Measurements from ENCODE around the gene GNMT.

The GNMT gene

DNA sequence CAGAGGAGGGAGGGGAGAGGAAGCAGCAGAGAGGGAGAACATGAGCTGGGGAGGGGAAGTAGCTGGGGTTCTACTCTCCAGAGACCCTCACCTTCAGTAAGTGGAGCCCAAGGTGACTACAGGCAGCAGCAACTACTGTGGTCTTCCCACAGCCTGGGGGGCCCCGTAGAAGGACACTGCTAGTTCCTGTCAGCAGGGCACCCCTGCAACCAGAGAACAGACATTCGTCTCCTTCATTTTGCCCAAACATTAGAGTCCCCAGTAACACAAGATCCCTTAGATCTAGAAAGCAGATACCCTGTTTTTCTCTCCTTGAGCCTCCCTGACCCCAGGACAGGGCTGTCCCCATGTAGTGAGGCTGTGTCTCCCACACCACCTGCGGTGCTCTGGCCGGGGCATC lies 8.2 kb downstream of the GNMT start:
- ChIA-PET POLR2A (interaction anchor here (0.6 to 4.6 kb wide), 2 partner anchors 10 to 15 kb away, joined by 3 to 21 read pairs; partner anchors contain the start of genes PEX6 and PPP2R5D), CTCF (no interaction called here)
- TF ChIP-seq BHLHE40 (IDR thresholded peaks at IDR 0.05; ENCODE audit: borderline replicate concordance) (no peak), HDGF (IDR thresholded peaks at IDR 0.05; ENCODE audit: borderline replicate concordance) (no peak), NFRKB (IDR thresholded peaks at IDR 0.05) (no peak), L3MBTL2 (conservative IDR thresholded peaks at IDR 0.05) (no peak), TARDBP (IDR thresholded peaks at IDR 0.05) (no peak), LEF1 (IDR thresholded peaks at IDR 0.05; ENCODE audit: borderline replicate concordance) (no peak), CTBP1 (IDR thresholded peaks at IDR 0.05; ENCODE audit: borderline replicate concordance) (no peak), ZNF384 (IDR thresholded peaks at IDR 0.05) (no peak), SUZ12 (IDR thresholded peaks at IDR 0.05) (no peak), ELF4 (IDR thresholded peaks at IDR 0.05) (no peak), FOXA1 (IDR thresholded peaks at IDR 0.05) (no peak), FOXM1 (IDR thresholded peaks at IDR 0.05; ENCODE audit: borderline replicate concordance) (no peak), ARNT (IDR thresholded peaks at IDR 0.05) (no peak), SP1 (IDR thresholded peaks at IDR 0.05) (no peak), FOXK2 (IDR thresholded peaks at IDR 0.05) (no peak)
- TF ChIP-seq, protein P1, sequence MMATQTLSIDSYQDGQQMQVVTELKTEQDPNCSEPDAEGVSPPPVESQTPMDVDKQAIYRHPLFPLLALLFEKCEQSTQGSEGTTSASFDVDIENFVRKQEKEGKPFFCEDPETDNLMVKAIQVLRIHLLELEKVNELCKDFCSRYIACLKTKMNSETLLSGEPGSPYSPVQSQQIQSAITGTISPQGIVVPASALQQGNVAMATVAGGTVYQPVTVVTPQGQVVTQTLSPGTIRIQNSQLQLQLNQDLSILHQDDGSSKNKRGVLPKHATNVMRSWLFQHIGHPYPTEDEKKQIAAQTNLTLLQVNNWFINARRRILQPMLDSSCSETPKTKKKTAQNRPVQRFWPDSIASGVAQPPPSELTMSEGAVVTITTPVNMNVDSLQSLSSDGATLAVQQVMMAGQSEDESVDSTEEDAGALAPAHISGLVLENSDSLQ (IDR thresholded peaks at IDR 0.05): no peak
- no peak for DNase-seq (ENCODE audit: extremely low spot score)

DNA sequence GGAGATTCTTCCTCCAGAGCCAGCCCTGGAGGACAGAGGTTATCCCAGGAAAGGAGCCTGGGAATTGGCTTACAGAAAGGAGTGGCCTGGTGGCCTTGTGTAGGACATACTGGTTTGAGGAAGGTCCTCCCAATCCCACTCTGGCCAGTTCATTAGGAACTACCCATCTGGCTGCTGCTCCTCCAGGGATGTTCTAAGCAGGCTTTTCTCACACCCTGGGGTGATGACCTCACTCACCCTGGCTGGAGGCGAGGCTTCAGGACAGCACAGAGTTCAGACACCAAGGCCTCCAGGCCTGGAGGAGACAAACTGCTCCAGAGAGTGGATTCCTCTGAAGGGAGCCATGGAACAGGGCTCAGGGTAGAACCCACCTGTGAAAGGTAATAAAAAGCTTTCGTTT lies 8.9 kb downstream of the GNMT start:
- ChIA-PET CTCF (no interaction called here), POLR2A (interaction anchor here (0.6 to 4.6 kb wide), 3 partner anchors 10 to 41 kb away, joined by 3 to 21 read pairs (median 4); partner anchors contain the start of genes PEX6 and PPP2R5D)
- DNase-seq (ENCODE audit: extremely low spot score): no peak
- no peak for TF ChIP-seq FOXK2 (IDR thresholded peaks at IDR 0.05)
- TF ChIP-seq HDGF (IDR thresholded peaks at IDR 0.05; ENCODE audit: borderline replicate concordance): no peak
- TF ChIP-seq, protein P1 (IDR thresholded peaks at IDR 0.05): no peak
- no peak for TF ChIP-seq ELF4 (IDR thresholded peaks at IDR 0.05)
- TF ChIP-seq FOXM1 (IDR thresholded peaks at IDR 0.05; ENCODE audit: borderline replicate concordance): no peak
- TF ChIP-seq SP1 (IDR thresholded peaks at IDR 0.05): no peak
- no peak for TF ChIP-seq CTBP1 (IDR thresholded peaks at IDR 0.05; ENCODE audit: borderline replicate concordance)
- TF ChIP-seq ARNT (IDR thresholded peaks at IDR 0.05): no peak

DNA sequence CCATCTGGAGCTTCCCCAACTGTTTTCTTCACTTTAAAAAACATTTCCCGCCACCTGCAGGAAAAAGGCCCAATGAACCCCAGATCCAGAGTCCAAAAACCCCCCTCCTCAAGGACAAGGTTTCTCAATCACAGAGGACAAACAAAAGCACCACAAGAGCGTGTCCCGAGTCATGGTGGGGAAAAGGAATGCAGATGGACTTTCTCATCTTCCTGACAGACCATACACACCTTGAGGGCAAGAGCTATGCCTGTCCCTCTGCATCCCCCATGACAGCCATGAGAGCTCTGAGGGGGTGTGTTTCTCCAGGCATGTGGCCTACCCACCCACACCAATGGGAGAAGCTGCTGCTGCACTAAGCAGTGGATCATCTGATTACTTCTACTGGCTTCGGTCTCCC lies 9.4 kb downstream of the GNMT start:
- TF ChIP-seq L3MBTL2 (conservative IDR thresholded peaks at IDR 0.05) (no peak), BHLHE40 (IDR thresholded peaks at IDR 0.05; ENCODE audit: borderline replicate concordance) (no peak), ZNF384 (IDR thresholded peaks at IDR 0.05) (no peak), ARNT (IDR thresholded peaks at IDR 0.05) (no peak)
- ChIA-PET CTCF (no interaction called here), POLR2A (interaction anchor here (0.6 to 4.6 kb wide), 3 partner anchors 9 to 40 kb away, joined by 3 to 21 read pairs (median 4); partner anchors contain the start of genes PEX6 and PPP2R5D)
- no peak for DNase-seq (ENCODE audit: extremely low spot score)

DNA sequence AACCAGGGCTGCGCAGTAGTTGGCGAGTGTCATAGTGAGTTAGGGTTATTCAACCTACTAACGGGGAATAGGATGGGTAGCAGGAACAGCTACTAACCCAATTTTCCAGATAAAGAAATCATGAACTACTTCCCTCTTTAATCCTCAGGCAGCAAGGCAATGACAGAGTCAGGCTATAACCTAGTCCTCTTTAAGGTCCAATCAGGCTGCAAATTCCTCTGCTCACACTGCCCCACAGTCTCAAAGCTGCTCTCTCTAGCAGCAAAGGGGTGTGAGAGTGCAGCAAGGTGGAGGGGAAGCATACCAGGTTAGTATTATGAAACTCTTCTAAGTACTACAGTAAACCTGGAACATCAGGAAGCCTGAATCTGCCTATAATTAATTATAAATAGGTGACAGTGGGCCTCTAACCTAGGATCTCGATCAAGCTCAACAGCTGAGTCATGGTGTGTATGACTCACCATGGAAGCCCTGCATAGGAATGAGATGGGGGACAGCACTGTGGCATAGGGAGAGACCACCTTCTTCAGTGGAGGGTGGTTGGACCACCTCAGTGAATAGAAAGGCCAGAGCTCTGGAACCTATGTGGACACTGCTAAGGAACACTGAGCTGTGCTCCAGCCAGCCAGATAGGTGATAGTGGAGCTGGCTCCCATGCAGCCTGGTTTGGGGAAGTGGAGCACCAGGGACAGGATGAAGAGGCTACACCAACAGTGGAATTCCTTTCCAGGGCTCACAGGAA lies 10.5 kb downstream of the GNMT start:
- no peak for DNase-seq (ENCODE audit: extremely low spot score)
- ChIA-PET POLR2A (interaction anchor here (0.5 to 4.6 kb wide), 8 partner anchors 8 to 260 kb away, joined by 3 to 21 read pairs (median 6); partner anchors contain the start of genes CNPY3, KLC4, KLHDC3 and MEA1), CTCF (no interaction called here)
- TF ChIP-seq SUZ12 (IDR thresholded peaks at IDR 0.05) (no peak), ZNF384 (IDR thresholded peaks at IDR 0.05) (no peak), NFRKB (IDR thresholded peaks at IDR 0.05) (no peak), TARDBP (IDR thresholded peaks at IDR 0.05) (no peak), ELF4 (IDR thresholded peaks at IDR 0.05) (no peak)

DNA sequence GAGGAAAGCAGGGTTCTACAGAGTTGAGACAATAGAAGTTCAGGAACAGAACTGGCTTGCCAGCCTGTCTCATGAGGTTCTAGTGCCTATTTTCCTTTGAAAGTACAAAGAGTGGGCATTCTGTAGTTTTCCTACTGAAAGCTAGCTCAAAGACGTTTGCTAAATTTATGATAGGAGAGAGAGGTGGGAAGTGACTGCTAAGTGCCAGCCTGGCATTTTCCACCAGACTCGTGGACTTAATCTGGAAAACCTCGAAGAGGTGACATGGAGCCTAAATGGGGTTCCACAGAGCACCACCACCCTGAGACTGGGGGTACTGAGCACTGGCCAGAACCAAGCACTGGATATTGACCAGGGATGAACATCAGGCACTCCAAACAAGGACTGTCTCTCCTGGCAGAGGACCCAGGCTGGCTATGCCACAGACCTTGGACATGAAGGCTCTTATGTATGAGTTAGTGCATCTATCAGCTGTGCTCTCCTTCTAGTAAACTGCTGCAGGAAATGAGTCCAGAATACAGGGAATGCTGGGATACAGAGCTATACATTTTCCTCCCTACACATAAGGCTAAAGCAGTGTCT lies 11.3 kb downstream of the GNMT start:
- ChIA-PET POLR2A (interaction anchor here (1.2 to 2.0 kb wide), 5 partner anchors 12 to 259 kb away, joined by 4 to 16 read pairs (median 7); partner anchors contain the start of genes CNPY3, KLC4, KLHDC3 and MEA1), CTCF (no interaction called here)
- TF ChIP-seq ARNT (IDR thresholded peaks at IDR 0.05) (no peak), ZNF384 (IDR thresholded peaks at IDR 0.05) (no peak), BHLHE40 (IDR thresholded peaks at IDR 0.05; ENCODE audit: borderline replicate concordance) (no peak), L3MBTL2 (conservative IDR thresholded peaks at IDR 0.05) (no peak), FOXA1 (IDR thresholded peaks at IDR 0.05) (no peak), SUZ12 (IDR thresholded peaks at IDR 0.05) (no peak), SP1 (IDR thresholded peaks at IDR 0.05) (no peak), NFRKB (IDR thresholded peaks at IDR 0.05) (no peak), FOXK2 (IDR thresholded peaks at IDR 0.05) (no peak)
- TF ChIP-seq, protein P1 (IDR thresholded peaks at IDR 0.05): no peak
- no peak for DNase-seq (ENCODE audit: extremely low spot score)

DNA sequence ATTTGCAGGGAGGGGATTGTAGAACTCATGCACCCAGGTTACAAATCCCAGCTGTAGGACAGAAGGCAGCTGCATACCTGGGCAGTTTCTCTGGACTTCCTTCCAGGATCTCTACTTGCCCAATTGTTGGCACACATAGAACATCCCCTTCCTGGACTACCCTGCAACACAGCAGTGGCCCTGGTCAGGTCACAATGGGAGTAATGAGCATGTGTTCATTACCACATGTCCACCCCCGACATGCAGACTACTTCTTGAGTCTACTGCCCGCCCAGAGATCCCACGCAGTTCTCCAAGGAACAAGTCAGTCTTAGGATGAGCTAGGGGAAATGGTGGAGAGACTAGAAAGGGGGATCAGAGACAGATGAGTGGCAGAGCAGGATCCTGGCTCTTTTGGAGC lies 13.4 kb downstream of the GNMT start:
- no peak for DNase-seq (ENCODE audit: extremely low spot score)
- POLR2A ChIA-PET: interaction anchor here (1.2 to 1.4 kb wide), 3 partner anchors 10 to 48 kb away, joined by 3 to 14 read pairs (median 3); partner anchors contain the start of genes PPP2R5D and RRP36
- TF ChIP-seq HDGF (IDR thresholded peaks at IDR 0.05; ENCODE audit: borderline replicate concordance) (no peak), BHLHE40 (IDR thresholded peaks at IDR 0.05; ENCODE audit: borderline replicate concordance) (no peak), TARDBP (IDR thresholded peaks at IDR 0.05) (no peak), LEF1 (IDR thresholded peaks at IDR 0.05; ENCODE audit: borderline replicate concordance) (no peak), SUZ12 (IDR thresholded peaks at IDR 0.05) (no peak), SP1 (IDR thresholded peaks at IDR 0.05) (no peak), NFRKB (IDR thresholded peaks at IDR 0.05) (no peak), L3MBTL2 (conservative IDR thresholded peaks at IDR 0.05) (no peak), ARNT (IDR thresholded peaks at IDR 0.05) (no peak), FOXM1 (IDR thresholded peaks at IDR 0.05; ENCODE audit: borderline replicate concordance) (no peak), ZNF384 (IDR thresholded peaks at IDR 0.05) (no peak), FOXK2 (IDR thresholded peaks at IDR 0.05) (no peak), ELF4 (IDR thresholded peaks at IDR 0.05) (no peak), FOXA1 (IDR thresholded peaks at IDR 0.05) (no peak)
- TF ChIP-seq, protein P1 (IDR thresholded peaks at IDR 0.05): no peak
- CTCF ChIA-PET: no interaction called here
